NB4 (cell line): Measurements from ENCODE around the gene TIAM2.

Experiments
- DNase-seq: peaks from one replicate; pipeline ENCODE4 v3.0.0; 2010; ENCODE audit warnings: low read depth
- H3K4me3 ChIP-seq: one replicate; pipeline ENCODE4 v1.5.1; 2011; ENCODE audit warnings: mild to moderate bottlenecking, low read depth, low read length, moderate library complexity
- MAX ChIP-seq: IDR thresholded peaks from 2 replicates; pipeline ENCODE4 v1.6.1; 2011; ENCODE audit warnings: low read depth, low read length
- MYC ChIP-seq: IDR thresholded peaks from 2 replicates; pipeline ENCODE4 v1.6.1; 2011; ENCODE audit warnings: low read depth, low read length
- POLR2A ChIP-seq: IDR thresholded peaks from 2 replicates; pipeline ENCODE4 v1.6.1; 2011; ENCODE audit warnings: mild to moderate bottlenecking; ENCODE audit not compliant: insufficient read length; ENCODE audit errors: extremely low read depth
- TF ChIP-seq, protein P1 (sequence below): IDR thresholded peaks from one replicate; pipeline ENCODE4 v1.5.1; 2012; ENCODE audit warnings: low read depth, low read length

TIAM2 gene

DNA sequence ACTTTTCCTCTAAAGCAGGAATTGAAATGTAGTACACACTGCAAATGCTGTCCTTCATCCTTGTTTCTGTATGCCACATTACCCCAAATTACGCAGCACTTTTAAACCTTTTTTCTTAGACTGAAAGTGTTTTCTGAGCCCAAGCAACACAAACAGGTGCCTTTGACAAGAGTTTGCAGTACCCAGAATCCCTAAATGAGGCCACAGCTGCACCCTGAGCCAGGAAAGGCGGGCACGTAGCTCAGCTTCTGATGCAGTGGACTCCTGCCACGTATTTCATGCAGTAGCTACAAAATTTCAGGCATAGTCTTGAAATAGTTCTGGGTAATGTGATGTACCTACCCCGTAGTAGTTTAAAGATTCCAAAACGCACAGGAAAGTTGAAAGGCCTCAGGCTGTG is 237.7 kb downstream of the TIAM2 start:
- H3K4me3 ChIP-seq, result no peak overlapping the region
- no peak for DNase-seq
- TF ChIP-seq POLR2A (no peak), MAX (no peak), MYC (no peak)
- TF ChIP-seq, protein P1, sequence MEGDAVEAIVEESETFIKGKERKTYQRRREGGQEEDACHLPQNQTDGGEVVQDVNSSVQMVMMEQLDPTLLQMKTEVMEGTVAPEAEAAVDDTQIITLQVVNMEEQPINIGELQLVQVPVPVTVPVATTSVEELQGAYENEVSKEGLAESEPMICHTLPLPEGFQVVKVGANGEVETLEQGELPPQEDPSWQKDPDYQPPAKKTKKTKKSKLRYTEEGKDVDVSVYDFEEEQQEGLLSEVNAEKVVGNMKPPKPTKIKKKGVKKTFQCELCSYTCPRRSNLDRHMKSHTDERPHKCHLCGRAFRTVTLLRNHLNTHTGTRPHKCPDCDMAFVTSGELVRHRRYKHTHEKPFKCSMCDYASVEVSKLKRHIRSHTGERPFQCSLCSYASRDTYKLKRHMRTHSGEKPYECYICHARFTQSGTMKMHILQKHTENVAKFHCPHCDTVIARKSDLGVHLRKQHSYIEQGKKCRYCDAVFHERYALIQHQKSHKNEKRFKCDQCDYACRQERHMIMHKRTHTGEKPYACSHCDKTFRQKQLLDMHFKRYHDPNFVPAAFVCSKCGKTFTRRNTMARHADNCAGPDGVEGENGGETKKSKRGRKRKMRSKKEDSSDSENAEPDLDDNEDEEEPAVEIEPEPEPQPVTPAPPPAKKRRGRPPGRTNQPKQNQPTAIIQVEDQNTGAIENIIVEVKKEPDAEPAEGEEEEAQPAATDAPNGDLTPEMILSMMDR, result no peak

DNA sequence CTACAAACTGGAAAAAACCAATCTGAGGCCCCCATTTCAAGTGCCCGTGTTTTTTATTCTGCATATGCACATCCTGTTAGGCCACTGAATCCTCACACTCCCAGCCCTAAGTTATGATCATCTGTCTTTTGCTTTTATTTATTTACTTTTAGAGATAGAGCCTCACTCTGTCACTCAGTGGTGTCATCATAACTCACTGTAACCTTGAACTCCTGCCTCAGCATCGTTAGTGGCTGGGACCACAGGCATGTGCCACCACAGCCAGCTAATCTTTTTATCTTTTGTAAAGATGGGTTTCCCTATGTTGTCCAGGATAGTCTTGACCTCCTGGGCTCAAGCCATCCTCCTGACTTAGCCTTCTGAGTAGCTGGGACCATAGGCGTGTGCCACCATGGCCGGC is 239.1 kb downstream of the TIAM2 start:
- H3K4me3 ChIP-seq, result no peak overlapping the region
- TF ChIP-seq MYC (no peak), MAX (no peak), POLR2A (no peak)
- TF ChIP-seq, protein P1, result no peak
- DNase-seq, result no peak

GRCh38 chr6:155234687-155235086 is 239.6 kb downstream of the TIAM2 start:
- H3K4me3 ChIP-seq, result no peak overlapping the region
- DNase-seq, result no peak
- TF ChIP-seq, protein P1, result no peak
- TF ChIP-seq POLR2A, result no peak
- no peak for TF ChIP-seq MYC
- no peak for TF ChIP-seq MAX

DNA sequence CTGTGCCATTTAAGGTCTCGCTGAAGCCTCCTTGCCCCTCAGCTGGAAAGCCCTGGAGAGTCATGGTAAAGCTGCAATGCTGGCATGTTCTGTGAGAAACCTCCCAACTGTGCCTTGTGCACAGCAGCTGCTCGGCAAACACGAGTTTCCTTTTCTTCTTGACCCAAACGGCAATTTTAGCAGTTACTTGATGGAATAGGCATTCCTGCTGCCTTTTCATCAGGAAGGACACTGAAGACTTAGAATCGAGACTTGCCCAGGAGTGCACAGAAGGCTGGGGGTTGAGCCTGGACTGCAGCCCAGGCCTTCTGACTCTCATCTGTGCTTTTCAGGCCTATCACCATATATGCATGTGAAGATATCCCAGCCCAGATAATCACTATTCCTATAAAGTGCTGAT is 240.0 kb downstream of the TIAM2 start:
- DNase-seq, result no peak
- TF ChIP-seq MAX, result no peak
- no peak for TF ChIP-seq POLR2A
- TF ChIP-seq MYC, result no peak
- TF ChIP-seq, protein P1, result no peak
- no peak overlapping the region for H3K4me3 ChIP-seq

- TF ChIP-seq MAX, result no peak
- TF ChIP-seq MYC, result no peak
- no peak for TF ChIP-seq POLR2A
- TF ChIP-seq, protein P1, result no peak
- DNase-seq, result no peak
- no peak overlapping the region for H3K4me3 ChIP-seq
These were observed 242.5 kb downstream of the TIAM2 start for GRCh38 chr6:155237613-155238012.
